ENCODE data around the gene ALPL. TPM values are rescaled to one million over a fixed set of nuclear protein-coding genes. Genes with fewer than 3 reads are reported as not detected.

Gene ALPL
- polyA plus RNA-seq, 3 donors: not detected

DNA sequence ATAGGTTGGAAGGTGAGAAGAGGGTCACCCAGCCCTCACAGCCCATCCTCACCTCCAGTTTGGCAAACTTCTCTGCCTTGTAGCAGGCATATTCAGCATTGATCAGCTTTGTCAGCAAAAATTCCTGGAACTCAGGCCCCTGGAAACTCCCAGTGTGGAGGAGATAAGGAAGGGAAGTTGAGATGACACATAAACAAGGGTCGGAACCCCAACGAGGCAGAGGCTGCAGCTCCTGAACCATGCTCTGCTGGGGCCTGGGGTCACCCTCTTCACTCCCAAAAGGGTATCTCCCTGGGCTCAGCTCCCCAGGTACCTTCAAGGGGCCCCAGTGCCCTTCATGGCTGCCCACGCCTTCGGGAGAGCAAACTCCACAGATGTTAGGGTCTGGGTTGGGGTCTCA is 99.6 kb downstream of the ALPL start:
- Mint-ChIP-seq H3K9me3 (peaks cover 0 to 1% (median 0%) of the 10 kb centered on the region in 7 donors), H3K4me3 (no peak overlapping the region), H3K27ac (no peak overlapping the region), H3K4me1 (peaks cover 8% of the 10 kb centered on the region), H3K27me3 (ENCODE audit: low read depth in 3 of 3) (peaks cover 9 to 38% (median 16%) of the 10 kb centered on the region in 3 donors), H3K36me3 (no peaks in the 10 kb centered on the region)
- Histone ChIP-seq H4K20me1 (ENCODE audit: insufficient read depth, low read length) (no peaks in the 10 kb centered on the region), H3K9me3 (replicated peaks in 1 of 2; ENCODE audit: control insufficient read depth in 1 of 2, insufficient read depth in 1 of 2, low read length in 2 of 2) (no peaks in the 10 kb centered on the region), H3K9ac (ENCODE audit: insufficient read depth, low read length, poor library complexity, severe bottlenecking) (no peak overlapping the region), H3K27me3 (ENCODE audit: control insufficient read depth in 2 of 2, insufficient read depth in 2 of 2, low read length in 2 of 2) (peaks cover 0 to 2% of the 10 kb centered on the region in 2 donors), H2AFZ (ENCODE audit: insufficient read depth, low read depth, low read length, poor library complexity, severe bottlenecking) (no peak overlapping the region), H3K79me2 (ENCODE audit: insufficient read depth, low read length) (no peaks in the 10 kb centered on the region), H3K4me2 (replicated peaks; ENCODE audit: extremely low read depth, low read length, poor library complexity, severe bottlenecking) (no peak overlapping the region), H3K27ac (ENCODE audit: low read depth in 1 of 2, low read length in 2 of 2) (no peak overlapping the region), H3K4me1 (ENCODE audit: control insufficient read depth in 1 of 2, insufficient read depth in 2 of 2, low read length in 2 of 2) (peaks cover 4 to 6% of the 10 kb centered on the region in 2 donors), H3K4me3 (replicated peaks in 1 of 3; ENCODE audit: low read depth in 2 of 3, low read length in 3 of 3) (no peak overlapping the region), H3K36me3 (replicated peaks in 1 of 2; ENCODE audit: control insufficient read depth in 1 of 2, insufficient read depth in 2 of 2, low read length in 2 of 2) (no peaks in the 10 kb centered on the region)
- no CpG with 5 or more reads among the region's 4 CpGs for WGBS (ENCODE audit: insufficient coverage)
- DNase-seq: no peak
- intact Hi-C loops (cut with micrococcal nuclease): no loop called here
- TF ChIP-seq, protein P1, sequence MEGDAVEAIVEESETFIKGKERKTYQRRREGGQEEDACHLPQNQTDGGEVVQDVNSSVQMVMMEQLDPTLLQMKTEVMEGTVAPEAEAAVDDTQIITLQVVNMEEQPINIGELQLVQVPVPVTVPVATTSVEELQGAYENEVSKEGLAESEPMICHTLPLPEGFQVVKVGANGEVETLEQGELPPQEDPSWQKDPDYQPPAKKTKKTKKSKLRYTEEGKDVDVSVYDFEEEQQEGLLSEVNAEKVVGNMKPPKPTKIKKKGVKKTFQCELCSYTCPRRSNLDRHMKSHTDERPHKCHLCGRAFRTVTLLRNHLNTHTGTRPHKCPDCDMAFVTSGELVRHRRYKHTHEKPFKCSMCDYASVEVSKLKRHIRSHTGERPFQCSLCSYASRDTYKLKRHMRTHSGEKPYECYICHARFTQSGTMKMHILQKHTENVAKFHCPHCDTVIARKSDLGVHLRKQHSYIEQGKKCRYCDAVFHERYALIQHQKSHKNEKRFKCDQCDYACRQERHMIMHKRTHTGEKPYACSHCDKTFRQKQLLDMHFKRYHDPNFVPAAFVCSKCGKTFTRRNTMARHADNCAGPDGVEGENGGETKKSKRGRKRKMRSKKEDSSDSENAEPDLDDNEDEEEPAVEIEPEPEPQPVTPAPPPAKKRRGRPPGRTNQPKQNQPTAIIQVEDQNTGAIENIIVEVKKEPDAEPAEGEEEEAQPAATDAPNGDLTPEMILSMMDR (IDR thresholded peaks at IDR 0.05): no peak

DNA sequence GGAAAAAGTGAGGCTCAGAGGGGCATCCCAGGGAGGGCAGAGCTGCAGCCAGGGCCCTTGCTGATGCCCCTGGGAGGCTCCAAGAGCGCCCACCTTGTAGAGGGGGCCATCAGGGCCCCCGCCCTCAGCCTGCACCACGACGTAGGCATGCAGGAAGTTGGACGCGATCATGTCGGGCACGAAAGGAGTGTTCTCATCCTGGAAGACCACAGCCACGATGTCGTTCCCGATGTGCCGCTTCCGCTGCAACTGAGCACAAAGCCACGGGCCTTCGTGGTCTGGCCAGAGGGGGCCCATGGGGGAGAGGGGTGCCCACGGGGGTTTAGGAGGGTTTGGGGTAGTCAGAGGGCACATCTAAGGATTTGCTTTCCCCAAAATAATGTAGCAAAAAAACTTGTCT is 100.8 kb downstream of the ALPL start:
- H3K9me3 ChIP-seq (replicated peaks in 1 of 2; ENCODE audit: control insufficient read depth in 1 of 2, insufficient read depth in 1 of 2, low read length in 2 of 2): no peaks in the 10 kb centered on the region
- intact Hi-C loops (cut with micrococcal nuclease): no loop called here
- no peaks in the 10 kb centered on the region for H3K36me3 Mint-ChIP-seq
- no peak overlapping the region for H3K4me2 ChIP-seq (replicated peaks; ENCODE audit: extremely low read depth, low read length, poor library complexity, severe bottlenecking)
- H3K27me3 Mint-ChIP-seq (ENCODE audit: low read depth in 3 of 3): peaks cover 9 to 34% (median 16%) of the 10 kb centered on the region in 3 donors
- peaks cover 8% of the 10 kb centered on the region for H3K4me1 Mint-ChIP-seq
- no peak overlapping the region for H2AFZ ChIP-seq (ENCODE audit: insufficient read depth, low read depth, low read length, poor library complexity, severe bottlenecking)
- H3K27ac ChIP-seq (ENCODE audit: low read depth in 1 of 2, low read length in 2 of 2): no peak overlapping the region
- H3K4me3 ChIP-seq (replicated peaks in 1 of 3; ENCODE audit: low read depth in 2 of 3, low read length in 3 of 3): no peak overlapping the region
- no peaks in the 10 kb centered on the region for H3K36me3 ChIP-seq (replicated peaks in 1 of 2; ENCODE audit: control insufficient read depth in 1 of 2, insufficient read depth in 2 of 2, low read length in 2 of 2)
- TF ChIP-seq, protein P1 (IDR thresholded peaks at IDR 0.05): no peak
- H3K9ac ChIP-seq (ENCODE audit: insufficient read depth, low read length, poor library complexity, severe bottlenecking): no peak overlapping the region
- no peak overlapping the region for H3K4me3 Mint-ChIP-seq
- peaks cover 0 to 1% (median 0%) of the 10 kb centered on the region in 7 donors for H3K9me3 Mint-ChIP-seq
- H3K27me3 ChIP-seq (ENCODE audit: control insufficient read depth in 2 of 2, insufficient read depth in 2 of 2, low read length in 2 of 2): peaks cover 0 to 2% of the 10 kb centered on the region in 2 donors
- no peak overlapping the region for H3K27ac Mint-ChIP-seq
- H3K79me2 ChIP-seq (ENCODE audit: insufficient read depth, low read length): no peaks in the 10 kb centered on the region
- no peaks in the 10 kb centered on the region for H4K20me1 ChIP-seq (ENCODE audit: insufficient read depth, low read length)
- WGBS (ENCODE audit: insufficient coverage): 39% methylated on average over 8 of the region's 16 CpGs
- peaks cover 4 to 6% of the 10 kb centered on the region in 2 donors for H3K4me1 ChIP-seq (ENCODE audit: control insufficient read depth in 1 of 2, insufficient read depth in 2 of 2, low read length in 2 of 2)
- DNase-seq: no peak
